Stimulated activated CD4-positive, alpha-beta T cell treated with anti-CD3 and anti-CD28 coated beads, Interleukin-1b, Interleukin-23, amount 100 ng/mL, for 1 hour (primary cell): ENCODE results near the gene HARS1.
"Not testable (repeated sequence)": the region's sequence is repeated elsewhere in the genome, so short reads cannot be mapped to it uniquely, and the experiment has no call there.

ENCODE experiments used
- DNase-seq, 2 donors: peaks; one replicate each; pipeline ENCODE4 v3.0.0-alpha.2; 2020; ENCODE audit warnings: low read depth in 2 of 2

HARS1 gene

GRCh38 chr5:140690941-140691924, at the start of gene HARS1, which contains the start of gene HARS2:
Gene HARS1 (minus strand): TSS chr5:140691370. CDS start chr5:140691304, 66 bp downstream.
Gene HARS2 (plus strand): TSS chr5:140691455. CDS start chr5:140691649, 194 bp downstream.
- DNase-seq = peak; percentile 54 to 59

GRCh38 chr5:140737486-140737885, 46.3 kb upstream of the HARS1 start:
- DNase-seq = no peak

GRCh38 chr5:140734354-140734753, 43.2 kb upstream of the HARS1 start:
- DNase-seq = no peak

- no peak for DNase-seq
These were observed 41.9 kb upstream of the HARS1 start for GRCh38 chr5:140733098-140733497.

- peak; percentile 15 to 58 for DNase-seq
These were observed 34.8 kb upstream of the HARS1 start for GRCh38 chr5:140725799-140726471.

GRCh38 chr5:140721395-140721794, 30.2 kb upstream of the HARS1 start:
- not testable (repeated sequence) for DNase-seq

GRCh38 chr5:140720738-140721137, 29.6 kb upstream of the HARS1 start:
- DNase-seq = not testable (repeated sequence)

- DNase-seq = no peak
These were observed 27.1 kb upstream of the HARS1 start for GRCh38 chr5:140718266-140718592.

GRCh38 chr5:140716238-140716637, 25.1 kb upstream of the HARS1 start:
- DNase-seq = not testable (repeated sequence)

GRCh38 chr5:140713562-140714094, 22.5 kb upstream of the HARS1 start:
- DNase-seq = no peak

GRCh38 chr5:140711794-140712193, 20.6 kb upstream of the HARS1 start:
- no peak for DNase-seq

GRCh38 chr5:140710899-140711552, 19.9 kb upstream of the HARS1 start:
- peak; percentile 67 to 69 for DNase-seq

- DNase-seq = not testable (repeated sequence)
These were observed 17.6 kb upstream of the HARS1 start for GRCh38 chr5:140708787-140709186.

GRCh38 chr5:140707812-140708211, 16.6 kb upstream of the HARS1 start:
- DNase-seq = no peak

GRCh38 chr5:140700177-140701144, 9.3 kb upstream of the HARS1 start, which contains the start of gene ZMAT2:
Gene ZMAT2 (plus strand): TSS chr5:140700447. CDS start chr5:140700461, 14 bp downstream.
- DNase-seq = peak; percentile 70

GRCh38 chr5:140696891-140697492, 5.8 kb upstream of the HARS1 start:
- DNase-seq = no peak

- no peak for DNase-seq
These were observed 3.1 kb upstream of the HARS1 start for GRCh38 chr5:140694276-140694675.

- DNase-seq = no peak
These were observed 716 bp downstream of the HARS1 start for GRCh38 chr5:140690376-140690932.

GRCh38 chr5:140678993-140679392, 12.2 kb downstream of the HARS1 start:
- no peak for DNase-seq

GRCh38 chr5:140677947-140678346, 13.2 kb downstream of the HARS1 start:
- no peak for DNase-seq
